ENCODE measurements around the gene OSBPL10.

DNA sequence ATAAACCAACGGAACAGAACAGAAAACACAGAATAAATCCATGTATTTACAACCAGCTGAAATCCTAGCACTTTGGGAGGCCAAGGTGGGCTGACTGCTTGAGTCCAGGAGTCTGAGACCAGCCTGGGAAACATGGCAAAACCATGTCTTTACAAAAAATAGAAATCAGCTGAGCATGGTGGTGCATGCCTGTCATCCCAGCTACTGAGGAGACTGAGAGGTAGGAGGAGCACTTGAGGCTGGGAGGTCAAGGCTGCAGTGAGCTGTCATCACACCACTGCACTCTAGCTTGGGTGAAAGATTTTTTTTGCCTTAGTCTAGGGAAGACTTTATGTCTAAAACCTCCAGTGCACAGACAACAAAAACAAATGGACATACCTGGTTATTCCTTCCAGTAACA is 327.6 kb downstream of the OSBPL10 start:
- TF ChIP-seq, protein P1, sequence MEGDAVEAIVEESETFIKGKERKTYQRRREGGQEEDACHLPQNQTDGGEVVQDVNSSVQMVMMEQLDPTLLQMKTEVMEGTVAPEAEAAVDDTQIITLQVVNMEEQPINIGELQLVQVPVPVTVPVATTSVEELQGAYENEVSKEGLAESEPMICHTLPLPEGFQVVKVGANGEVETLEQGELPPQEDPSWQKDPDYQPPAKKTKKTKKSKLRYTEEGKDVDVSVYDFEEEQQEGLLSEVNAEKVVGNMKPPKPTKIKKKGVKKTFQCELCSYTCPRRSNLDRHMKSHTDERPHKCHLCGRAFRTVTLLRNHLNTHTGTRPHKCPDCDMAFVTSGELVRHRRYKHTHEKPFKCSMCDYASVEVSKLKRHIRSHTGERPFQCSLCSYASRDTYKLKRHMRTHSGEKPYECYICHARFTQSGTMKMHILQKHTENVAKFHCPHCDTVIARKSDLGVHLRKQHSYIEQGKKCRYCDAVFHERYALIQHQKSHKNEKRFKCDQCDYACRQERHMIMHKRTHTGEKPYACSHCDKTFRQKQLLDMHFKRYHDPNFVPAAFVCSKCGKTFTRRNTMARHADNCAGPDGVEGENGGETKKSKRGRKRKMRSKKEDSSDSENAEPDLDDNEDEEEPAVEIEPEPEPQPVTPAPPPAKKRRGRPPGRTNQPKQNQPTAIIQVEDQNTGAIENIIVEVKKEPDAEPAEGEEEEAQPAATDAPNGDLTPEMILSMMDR (conservative IDR thresholded peaks at IDR 0.05 in 1 of 2, IDR thresholded peaks at IDR 0.05 in 1 of 2; ENCODE audit: extremely low read depth in 1 of 2, insufficient read depth in 1 of 2, low read depth in 1 of 2, low read length in 2 of 2) = no peak
- no peak for TF ChIP-seq EZH2 (IDR thresholded peaks at IDR 0.05; ENCODE audit: borderline replicate concordance, low read length)

Data from mammary epithelial cell (primary cell).